Measurements from ENCODE around the gene MOK.
A peak's percentile ranks its signal among the peaks of the same experiment; 100 is the strongest.

MOK gene

DNA sequence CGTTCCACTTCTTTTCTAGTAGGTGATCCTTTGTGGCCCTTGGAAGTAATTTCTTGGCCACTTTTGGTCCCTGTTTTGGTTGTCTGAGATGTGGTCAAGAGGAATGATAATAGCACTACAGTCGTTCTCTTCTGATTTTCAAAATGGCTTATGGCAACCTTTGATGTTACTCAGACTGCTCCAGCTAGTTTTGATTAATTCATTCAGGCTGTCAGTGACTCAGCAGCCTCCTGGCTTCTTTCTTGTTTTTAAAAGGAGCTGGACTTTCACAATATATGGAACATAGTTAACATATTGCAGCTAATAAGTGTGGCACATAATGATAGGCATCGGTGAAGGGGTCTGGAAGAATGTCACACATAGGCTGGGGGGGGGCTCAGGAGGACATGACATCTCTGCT is 117.9 kb downstream of the MOK start:
- Histone ChIP-seq H3K9ac (ENCODE audit: low read length) (no peak overlapping the region), H2AFZ (ENCODE audit: low read depth, low read length) (no peak overlapping the region), H3K27me3 (ENCODE audit: low read depth, low read length) (no peaks in the 10 kb centered on the region), H3K4me1 (ENCODE audit: low read length) (peaks cover 19% of the 10 kb centered on the region), H3K4me3 (ENCODE audit: low read length) (no peak overlapping the region), H3K36me3 (replicated peaks; ENCODE audit: low read depth, low read length) (no peaks in the 10 kb centered on the region), H3K79me2 (ENCODE audit: low read length) (peaks cover 62% of the 10 kb centered on the region), H3K9me3 (ENCODE audit: insufficient read depth, low read length) (no peaks in the 10 kb centered on the region), H3K27ac (ENCODE audit: low read length) (no peak overlapping the region), H3K4me2 (ENCODE audit: low read length) (no peak overlapping the region), H4K20me1 (ENCODE audit: insufficient read depth, low read length) (peaks cover 63% of the 10 kb centered on the region)
- TF ChIP-seq, protein P1, sequence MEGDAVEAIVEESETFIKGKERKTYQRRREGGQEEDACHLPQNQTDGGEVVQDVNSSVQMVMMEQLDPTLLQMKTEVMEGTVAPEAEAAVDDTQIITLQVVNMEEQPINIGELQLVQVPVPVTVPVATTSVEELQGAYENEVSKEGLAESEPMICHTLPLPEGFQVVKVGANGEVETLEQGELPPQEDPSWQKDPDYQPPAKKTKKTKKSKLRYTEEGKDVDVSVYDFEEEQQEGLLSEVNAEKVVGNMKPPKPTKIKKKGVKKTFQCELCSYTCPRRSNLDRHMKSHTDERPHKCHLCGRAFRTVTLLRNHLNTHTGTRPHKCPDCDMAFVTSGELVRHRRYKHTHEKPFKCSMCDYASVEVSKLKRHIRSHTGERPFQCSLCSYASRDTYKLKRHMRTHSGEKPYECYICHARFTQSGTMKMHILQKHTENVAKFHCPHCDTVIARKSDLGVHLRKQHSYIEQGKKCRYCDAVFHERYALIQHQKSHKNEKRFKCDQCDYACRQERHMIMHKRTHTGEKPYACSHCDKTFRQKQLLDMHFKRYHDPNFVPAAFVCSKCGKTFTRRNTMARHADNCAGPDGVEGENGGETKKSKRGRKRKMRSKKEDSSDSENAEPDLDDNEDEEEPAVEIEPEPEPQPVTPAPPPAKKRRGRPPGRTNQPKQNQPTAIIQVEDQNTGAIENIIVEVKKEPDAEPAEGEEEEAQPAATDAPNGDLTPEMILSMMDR (IDR thresholded peaks at IDR 0.05; ENCODE audit: low read depth, low read length) = no peak
- no peak for TF ChIP-seq EZH2phosphoT487 (IDR thresholded peaks at IDR 0.05; ENCODE audit: low read depth)

DNA sequence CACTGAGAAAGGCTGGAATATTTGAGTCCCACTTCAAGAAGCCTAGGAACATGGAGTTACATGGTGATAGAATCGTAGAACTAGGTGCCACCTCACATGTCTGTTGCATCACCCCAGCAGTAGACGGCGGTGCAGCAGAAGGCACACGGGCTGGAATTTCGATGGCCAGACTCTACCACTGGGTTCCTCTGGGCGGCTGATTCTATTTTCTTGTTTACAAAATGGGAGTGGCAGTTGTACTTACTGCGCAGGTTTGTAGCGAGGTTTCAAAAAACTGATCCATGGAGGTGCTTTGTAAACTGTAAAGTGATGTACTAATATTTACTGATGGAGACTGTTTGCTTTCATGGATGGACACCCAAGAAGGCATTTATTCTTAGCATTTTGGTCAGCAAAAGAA is 119.6 kb downstream of the MOK start:
- peaks cover 74% of the 10 kb centered on the region for H3K79me2 ChIP-seq (ENCODE audit: low read length)
- no peak overlapping the region for H3K9ac ChIP-seq (ENCODE audit: low read length)
- H3K9me3 ChIP-seq (ENCODE audit: insufficient read depth, low read length) = no peaks in the 10 kb centered on the region
- no peak overlapping the region for H3K4me3 ChIP-seq (ENCODE audit: low read length)
- TF ChIP-seq, protein P1 (IDR thresholded peaks at IDR 0.05; ENCODE audit: low read depth, low read length) = no peak
- no peak for TF ChIP-seq EZH2phosphoT487 (IDR thresholded peaks at IDR 0.05; ENCODE audit: low read depth)
- H4K20me1 ChIP-seq (ENCODE audit: insufficient read depth, low read length) = peaks cover 72% of the 10 kb centered on the region
- H3K27ac ChIP-seq (ENCODE audit: low read length) = no peak overlapping the region
- H3K4me1 ChIP-seq (ENCODE audit: low read length) = peaks cover 25% of the 10 kb centered on the region
- no peaks in the 10 kb centered on the region for H3K36me3 ChIP-seq (replicated peaks; ENCODE audit: low read depth, low read length)
- H3K27me3 ChIP-seq (ENCODE audit: low read depth, low read length) = no peaks in the 10 kb centered on the region
- no peak overlapping the region for H2AFZ ChIP-seq (ENCODE audit: low read depth, low read length)
- no peak overlapping the region for H3K4me2 ChIP-seq (ENCODE audit: low read length)

DNA sequence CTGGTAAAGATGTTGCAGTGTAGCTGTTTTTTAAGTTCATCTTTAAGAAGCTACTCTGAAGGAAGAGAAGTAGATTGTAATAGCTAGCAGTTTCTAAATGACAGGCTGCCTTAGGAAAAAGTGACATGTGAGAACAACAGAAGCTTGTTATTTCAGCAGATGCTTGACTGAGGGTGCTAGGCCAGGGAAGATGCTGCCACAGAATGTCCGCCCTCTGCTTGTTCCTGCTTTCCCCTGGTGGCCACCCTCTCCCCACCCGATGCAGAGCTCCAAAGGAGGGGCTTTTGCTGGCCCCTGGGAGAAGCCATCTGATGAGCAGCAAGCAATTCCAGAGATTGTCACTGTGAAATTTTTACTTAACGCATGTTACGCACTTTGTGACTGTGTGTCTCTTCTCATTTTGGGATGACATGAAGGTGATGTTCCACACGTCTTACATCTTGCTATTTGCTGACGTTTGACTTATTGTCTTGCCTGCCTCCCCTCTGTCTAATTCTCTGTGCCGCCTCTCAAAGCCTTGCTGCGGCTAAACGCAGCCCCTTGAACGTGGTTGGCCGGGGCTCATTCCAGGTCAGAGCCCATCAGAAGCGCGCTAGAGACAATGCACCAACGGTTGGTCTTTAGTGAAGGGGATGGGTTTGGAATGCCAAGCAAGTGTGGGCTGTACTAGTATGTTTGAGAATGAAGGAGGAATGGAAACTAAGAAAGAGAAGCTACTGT is 120.5 kb downstream of the MOK start:
- Histone ChIP-seq H3K9ac (ENCODE audit: low read length) (no peak overlapping the region), H4K20me1 (ENCODE audit: insufficient read depth, low read length) (peaks cover 75% of the 10 kb centered on the region), H3K79me2 (ENCODE audit: low read length) (peaks cover 74% of the 10 kb centered on the region), H3K4me3 (ENCODE audit: low read length) (no peak overlapping the region), H3K27me3 (ENCODE audit: low read depth, low read length) (no peaks in the 10 kb centered on the region), H3K4me2 (ENCODE audit: low read length) (peak overlapping the region; percentile 56), H3K4me1 (ENCODE audit: low read length) (peaks cover 30% of the 10 kb centered on the region), H3K36me3 (replicated peaks; ENCODE audit: low read depth, low read length) (no peaks in the 10 kb centered on the region), H2AFZ (ENCODE audit: low read depth, low read length) (no peak overlapping the region), H3K27ac (ENCODE audit: low read length) (no peak overlapping the region), H3K9me3 (ENCODE audit: insufficient read depth, low read length) (no peaks in the 10 kb centered on the region)
- no peak for TF ChIP-seq EZH2phosphoT487 (IDR thresholded peaks at IDR 0.05; ENCODE audit: low read depth)
- TF ChIP-seq, protein P1 (IDR thresholded peaks at IDR 0.05; ENCODE audit: low read depth, low read length) = no peak

DNA sequence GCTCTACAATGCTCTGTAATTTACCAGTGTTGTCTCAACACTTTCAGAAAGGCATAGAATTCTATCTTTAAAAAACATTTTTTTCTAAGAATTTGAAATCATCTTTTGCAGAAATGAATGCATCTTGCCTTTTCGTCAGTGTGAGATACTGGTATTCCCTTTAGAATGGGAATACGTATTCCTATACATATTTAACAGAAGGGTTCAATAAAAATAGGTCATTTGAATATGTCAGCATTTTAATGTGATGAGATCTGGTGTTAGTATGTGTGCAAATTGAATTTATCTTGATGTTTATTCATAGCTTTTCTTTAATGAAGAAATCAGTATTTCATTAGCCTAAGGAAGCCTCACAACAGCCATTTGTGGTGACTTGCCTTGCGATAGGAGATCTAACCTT is 121.1 kb downstream of the MOK start:
- Histone ChIP-seq H3K4me1 (ENCODE audit: low read length) (peaks cover 30% of the 10 kb centered on the region), H4K20me1 (ENCODE audit: insufficient read depth, low read length) (peaks cover 75% of the 10 kb centered on the region), H2AFZ (ENCODE audit: low read depth, low read length) (no peak overlapping the region), H3K9ac (ENCODE audit: low read length) (no peak overlapping the region), H3K9me3 (ENCODE audit: insufficient read depth, low read length) (no peaks in the 10 kb centered on the region), H3K36me3 (replicated peaks; ENCODE audit: low read depth, low read length) (no peaks in the 10 kb centered on the region), H3K4me2 (ENCODE audit: low read length) (peak overlapping the region; percentile 56), H3K27me3 (ENCODE audit: low read depth, low read length) (no peaks in the 10 kb centered on the region), H3K79me2 (ENCODE audit: low read length) (peaks cover 75% of the 10 kb centered on the region), H3K27ac (ENCODE audit: low read length) (no peak overlapping the region), H3K4me3 (ENCODE audit: low read length) (no peak overlapping the region)
- TF ChIP-seq, protein P1 (IDR thresholded peaks at IDR 0.05; ENCODE audit: low read depth, low read length) = no peak
- no peak for TF ChIP-seq EZH2phosphoT487 (IDR thresholded peaks at IDR 0.05; ENCODE audit: low read depth)

Measured in OCI-LY3 (cell line).